Stimulated activated naive CD4-positive, alpha-beta T cell (primary cell): ENCODE results near the gene CCL5.

Experiments used
- DNase-seq, 6 experiments: peaks; one replicate each; lab custom pipeline; 2025; lab: John Stamatoyannopoulos, UW

Gene CCL5

DNA sequence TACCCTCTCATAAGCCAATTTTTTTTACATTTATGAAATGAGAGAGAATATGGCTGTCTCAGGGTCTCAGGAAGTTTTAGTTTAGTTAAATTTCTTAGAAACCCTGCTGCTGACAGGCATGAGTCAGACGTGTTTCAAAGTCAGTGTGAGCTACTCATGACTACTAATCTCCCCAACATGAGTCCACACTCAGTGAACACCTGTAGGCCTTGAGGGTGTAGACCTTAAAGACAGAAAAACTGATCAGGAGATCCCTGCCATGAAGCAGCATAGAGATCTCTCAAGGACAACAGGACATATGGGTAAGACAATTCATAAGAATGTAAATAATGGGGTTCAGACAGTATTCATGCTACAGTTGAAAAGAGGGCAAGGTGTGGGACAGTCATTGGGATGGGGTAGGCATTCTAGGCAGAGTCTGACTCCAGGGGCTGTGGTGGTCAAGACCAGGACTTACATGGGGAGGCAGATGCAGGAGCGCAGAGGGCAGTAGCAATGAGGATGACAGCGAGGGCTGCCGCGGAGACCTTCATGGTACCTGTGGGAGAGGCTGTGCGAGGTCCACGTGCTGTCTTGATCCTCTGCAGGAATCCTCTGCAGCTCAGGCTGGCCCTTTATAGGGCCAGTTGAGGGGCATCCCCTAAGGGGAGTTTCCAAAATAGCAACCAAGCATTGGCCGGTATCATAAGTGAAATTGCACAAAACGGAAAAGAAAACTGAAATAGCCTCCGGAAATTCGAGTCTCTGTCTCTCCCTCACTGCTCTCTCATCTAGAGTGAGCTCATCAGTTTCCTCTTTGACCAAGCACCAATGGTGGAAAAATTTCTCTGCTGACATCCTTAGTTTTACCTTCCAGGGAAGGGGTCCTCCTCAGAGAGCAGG is at the start of gene CCL5:
Gene CCL5 (minus strand): TSS at position 588 of the 882 bp plus-strand sequence.
- DNase-seq: no peak

DNA sequence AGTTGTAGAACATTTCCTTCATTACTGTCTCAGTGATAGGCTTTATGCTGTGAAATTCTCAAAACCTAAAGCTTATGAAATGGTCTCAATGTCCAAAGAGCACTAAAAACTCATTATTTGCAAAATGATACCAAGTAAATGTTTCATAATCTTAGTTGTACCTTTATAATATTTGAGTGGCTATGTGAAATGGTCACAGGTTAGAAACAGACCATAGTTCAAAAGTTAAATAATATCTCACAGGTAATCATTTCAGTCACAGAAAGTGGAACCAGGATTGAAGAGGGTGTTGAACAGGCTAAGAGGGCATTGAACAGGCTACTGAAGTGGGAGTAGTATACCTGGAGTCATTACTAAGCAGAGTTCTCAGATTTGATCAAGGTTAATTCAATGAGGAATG is 47.6 kb upstream of the CCL5 start:
- no peak for DNase-seq

DNA sequence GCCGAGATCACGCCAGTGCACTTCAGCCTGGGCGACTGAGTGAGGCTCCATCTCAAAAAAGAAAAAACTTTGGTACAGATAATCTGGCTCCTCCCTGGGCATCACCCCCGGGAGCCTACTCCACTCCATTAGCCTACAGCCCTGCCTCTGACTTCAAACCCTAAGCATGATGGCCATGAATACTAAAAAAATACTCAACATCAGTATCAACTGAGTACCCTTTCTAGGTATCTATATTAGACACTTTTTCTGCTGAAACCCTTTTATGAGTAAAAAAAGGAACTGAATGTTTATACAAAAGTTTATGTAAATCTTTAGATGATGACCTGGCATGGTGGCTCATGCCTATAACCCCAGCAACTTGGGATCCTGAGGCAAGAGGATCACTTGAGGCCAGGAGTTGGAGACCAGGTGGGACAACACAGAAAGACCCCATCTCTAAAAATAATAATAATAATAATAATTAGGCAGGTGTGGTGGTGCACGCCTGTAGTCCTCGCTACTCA is 43.5 kb upstream of the CCL5 start:
- DNase-seq: no peak

DNA sequence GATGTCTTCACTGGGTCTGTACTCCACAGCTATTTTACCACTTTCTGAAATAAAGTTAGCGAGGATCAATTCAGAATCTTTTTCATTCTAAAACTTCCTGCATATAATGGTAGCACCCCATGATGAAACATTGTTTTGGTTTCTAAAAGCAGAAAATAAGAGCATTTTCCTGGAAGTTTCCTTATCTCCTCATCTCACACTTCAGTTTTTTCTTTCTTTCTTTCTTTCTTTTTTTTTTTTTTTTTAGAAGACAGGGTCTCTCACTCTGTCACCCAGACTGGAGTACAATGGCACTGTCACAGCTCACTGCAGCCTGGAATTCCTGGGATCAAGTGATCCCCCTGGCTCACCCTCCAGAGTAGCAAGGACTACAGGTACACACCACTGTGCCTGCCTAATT is 40.1 kb upstream of the CCL5 start:
- DNase-seq: no peak

DNA sequence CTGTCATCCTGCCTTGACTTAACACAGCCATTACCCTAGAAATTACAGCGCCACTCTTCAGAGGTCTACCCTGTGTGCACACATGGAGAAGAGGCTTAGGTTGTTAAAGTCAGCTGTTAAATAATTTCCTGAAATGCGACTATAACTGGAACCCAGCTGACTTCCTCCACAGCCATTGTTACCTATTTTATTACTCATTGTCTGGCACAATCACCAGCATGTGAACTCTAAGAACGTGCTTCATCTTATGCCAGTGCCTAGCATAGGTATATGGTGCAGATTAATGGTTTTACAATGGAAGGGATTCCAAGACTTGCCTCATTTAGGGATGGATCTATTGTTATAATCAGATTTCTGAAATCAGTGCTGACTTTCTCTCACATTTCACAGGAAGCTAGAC is 38.5 kb upstream of the CCL5 start:
- DNase-seq: no peak

DNA sequence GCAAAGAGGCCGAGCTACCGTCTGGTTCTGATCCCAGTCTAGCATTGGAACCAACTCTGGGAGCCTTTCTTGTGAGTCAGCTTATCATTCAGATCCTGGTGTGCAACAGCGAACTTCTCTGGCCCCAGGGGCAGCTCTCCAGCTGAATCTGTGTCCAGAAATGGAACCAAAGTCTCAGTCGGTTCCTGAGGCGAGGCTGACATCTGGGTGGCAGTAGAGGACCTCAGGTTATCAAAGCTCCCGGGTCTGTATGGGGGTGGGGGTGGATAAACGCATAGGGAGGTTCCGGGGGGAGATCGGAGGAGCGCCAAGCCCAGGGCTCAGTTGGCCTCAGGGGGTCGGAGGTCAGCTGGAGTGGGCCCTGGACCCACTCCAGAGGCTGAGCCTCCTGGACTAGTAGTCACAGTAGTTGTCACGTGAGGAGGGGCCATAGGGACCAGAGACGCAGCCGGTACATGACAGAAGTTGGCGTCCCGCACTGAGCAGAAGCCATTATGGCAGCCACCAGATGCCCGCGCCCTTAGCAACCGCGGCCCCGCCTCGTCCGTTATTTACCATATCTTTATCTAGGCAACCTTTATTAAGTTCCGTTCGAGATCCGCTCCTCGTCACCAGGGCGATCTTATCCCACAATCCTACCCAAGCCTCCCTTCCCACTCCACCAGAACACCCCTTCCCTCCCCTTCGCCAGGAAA is 37.5 kb upstream of the CCL5 start:
- DNase-seq: no peak

DNA sequence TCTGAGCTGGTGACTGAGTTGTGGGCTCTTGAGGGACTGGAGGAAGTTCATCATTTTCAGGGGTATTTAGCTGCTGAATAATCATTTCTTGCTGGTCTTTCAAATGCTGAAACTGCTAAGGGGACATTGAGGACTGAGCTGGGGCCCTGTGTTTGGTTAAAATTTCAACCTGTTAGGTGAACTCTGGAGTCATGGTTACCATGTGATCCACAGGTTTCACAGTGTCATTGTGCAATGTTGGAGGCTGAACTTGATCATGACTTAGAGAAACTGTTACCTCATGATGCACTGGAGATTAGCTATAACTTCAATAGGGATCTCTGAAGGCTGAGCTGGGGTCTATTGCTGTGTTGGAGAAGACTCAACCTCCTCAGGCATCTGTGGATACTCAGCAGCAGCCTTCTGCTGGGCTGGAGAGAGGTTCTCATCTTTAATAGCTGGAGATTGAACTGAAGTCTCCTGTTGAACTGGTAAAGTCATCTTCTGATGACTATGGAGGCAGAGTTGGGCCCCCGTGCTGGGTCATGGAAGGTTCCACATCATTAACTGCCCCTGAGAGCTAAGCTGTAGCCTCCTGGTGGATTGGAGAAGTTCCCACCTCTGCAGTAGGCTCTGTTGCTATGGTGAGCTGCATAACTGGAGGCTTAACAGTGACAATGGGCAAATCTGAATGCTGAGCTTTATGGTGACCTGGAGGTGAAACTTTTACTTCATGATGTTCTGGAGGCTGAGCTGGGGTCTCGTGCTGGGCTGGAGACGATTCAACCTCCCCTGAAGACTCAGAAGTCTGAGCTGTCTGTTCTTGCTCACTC is 35.2 kb upstream of the CCL5 start:
- no peak for DNase-seq

DNA sequence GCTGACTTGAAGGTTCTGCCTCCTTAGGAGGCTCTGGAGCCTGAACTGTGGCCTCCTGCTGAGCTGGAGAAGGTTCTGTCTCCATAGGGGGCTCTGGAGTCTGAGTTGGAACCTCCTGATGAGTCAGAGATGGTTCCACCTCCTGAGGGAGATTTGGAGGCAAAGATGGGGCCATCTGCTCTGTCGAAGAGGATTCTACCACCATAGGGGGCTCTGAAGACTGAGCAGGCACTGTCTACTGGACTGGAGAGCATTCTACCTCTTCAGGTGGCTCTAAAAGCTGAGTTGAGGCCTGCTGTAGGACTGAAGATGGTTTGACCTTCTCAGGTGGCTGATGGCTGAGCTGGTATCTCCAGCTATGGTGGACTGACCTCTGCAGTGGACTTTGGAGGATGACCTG is 34.2 kb upstream of the CCL5 start:
- DNase-seq: no peak

DNA sequence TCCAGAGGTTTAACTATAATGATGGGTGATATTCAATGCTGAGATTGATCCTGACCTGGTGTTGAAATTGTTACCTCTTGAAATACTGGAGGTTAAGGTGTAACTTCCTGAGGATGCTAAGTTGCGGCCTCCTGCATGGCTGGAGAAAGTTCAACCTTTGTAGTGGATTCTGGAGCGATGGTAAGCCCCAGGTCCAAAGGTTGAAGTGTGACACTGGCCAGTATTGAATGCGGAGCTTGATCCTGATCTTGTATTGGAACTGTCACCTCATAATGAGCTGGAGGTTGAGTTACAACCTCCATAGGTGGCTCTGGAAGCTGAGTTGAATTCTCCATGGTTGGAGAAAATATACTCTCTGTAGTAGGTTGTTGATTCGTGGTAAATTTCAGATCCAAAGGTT is 33.4 kb upstream of the CCL5 start:
- no peak for DNase-seq

DNA sequence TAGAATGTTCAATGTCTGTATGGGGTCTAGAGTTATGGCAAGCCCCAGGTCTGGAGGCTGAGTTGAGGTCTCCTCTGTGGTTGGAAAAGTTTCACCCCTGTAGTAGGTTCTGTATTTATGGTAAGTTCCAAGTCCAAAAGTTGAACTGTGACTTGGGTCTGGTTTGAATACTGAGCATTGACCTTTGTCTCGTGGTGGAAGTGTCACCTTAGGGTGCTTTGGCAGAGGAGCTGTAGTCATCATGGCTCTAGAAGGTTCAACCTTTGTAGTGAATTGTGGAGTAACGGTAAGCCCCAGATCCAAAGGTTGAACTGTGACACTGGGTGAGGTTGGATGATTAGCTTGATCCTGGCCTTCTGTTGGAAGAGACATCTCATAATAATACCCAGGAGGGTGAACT is 32.8 kb upstream of the CCL5 start:
- no peak for DNase-seq

DNA sequence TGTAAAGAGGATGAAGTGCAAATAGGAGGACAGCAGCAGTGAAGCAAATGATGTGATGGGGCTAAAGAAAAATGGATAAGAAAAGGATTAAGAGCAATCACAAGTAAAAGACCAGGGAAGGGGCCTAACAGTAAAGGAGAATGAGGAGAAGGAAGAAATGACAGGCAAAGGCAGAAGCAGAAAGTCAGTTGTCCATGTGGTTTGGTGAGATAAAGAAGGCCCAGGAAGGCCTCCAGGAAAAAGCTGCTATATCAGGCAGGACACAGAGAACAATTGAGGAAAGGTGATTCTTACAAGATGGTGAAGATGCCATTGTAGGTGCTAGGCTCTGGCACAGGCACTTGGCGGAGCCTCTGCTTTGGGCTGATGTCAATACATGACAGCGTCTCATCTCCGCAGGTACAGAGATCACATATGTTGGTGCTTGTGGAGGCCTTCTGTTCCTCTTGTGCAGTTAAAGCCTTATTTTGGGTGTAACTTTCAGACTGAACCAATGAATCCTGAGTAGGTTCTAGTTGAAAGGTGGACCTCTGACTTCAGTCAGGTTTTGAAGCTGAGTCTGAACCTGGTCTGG is 32.3 kb upstream of the CCL5 start:
- no peak for DNase-seq

DNA sequence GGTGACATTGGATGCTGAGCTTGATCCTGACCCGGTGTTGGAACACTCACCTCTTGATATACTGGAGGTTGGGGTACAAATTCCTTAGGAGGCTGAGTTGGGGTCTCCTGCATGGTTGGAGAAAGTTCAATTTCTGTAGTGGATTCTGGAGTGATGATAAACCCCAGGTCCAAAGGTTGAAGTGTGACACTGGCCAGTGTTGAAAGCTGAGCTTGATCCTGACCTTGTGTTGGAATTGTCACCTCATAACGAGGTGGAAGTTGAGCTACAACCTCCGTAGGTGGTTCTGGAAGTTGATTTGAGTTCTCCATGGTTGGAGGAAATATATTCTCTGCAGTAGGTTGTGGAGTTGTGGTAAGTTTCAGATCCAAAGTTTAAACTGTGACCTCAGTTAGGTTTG is 29.2 kb upstream of the CCL5 start:
- DNase-seq: no peak

DNA sequence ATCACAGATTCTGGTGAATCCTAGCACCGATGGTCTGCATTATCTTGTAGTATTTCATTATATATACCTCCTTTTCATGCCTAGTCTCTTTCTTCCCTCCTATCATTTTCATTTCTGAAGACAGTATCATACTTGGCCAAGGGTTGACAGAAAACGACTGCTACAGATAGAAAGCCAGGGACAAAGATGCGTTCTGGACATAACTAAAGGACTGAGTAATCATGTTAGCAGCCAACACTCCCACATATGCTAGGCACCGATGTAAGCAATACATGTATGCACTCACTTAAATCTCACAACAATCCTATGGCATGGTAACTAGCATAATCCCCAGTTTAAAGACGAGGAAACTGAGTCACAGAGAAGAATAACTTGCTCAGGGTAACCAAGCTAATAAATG is 27.5 kb upstream of the CCL5 start:
- no peak for DNase-seq

DNA sequence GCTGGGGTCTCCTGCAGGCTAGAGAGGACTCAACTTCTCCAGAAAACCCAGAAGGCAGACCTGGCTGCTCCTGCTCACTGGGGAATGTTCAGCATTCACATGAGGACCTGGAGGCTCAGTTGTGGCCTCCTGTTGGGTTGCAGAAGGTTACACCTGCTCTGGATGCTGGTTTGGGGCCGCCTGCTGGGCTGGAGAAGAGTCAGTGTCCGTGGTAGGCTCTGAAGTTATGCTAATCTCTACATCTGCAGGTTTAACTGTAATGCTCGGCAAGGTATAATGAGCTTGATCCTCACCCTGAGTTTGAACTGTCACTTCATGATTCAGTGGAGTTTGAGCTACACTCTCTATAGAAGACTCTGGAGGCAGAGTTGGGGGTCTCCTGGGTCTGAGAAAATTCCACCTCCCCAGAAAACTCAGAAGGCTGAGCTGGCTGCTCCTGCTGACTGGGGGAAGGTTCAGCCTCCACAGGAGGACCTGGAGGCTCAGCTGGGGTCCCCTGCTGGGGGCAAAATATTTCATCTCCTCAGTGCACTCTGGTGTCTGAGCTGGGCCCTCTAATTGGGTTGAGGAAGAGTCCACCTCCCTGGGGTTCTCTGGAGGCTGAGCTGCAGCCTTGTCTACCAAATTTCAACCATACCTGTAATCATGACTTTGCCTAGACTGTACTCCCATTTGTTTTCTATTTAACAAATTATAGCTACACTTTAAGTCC is 26.9 kb upstream of the CCL5 start:
- DNase-seq: no peak

DNA sequence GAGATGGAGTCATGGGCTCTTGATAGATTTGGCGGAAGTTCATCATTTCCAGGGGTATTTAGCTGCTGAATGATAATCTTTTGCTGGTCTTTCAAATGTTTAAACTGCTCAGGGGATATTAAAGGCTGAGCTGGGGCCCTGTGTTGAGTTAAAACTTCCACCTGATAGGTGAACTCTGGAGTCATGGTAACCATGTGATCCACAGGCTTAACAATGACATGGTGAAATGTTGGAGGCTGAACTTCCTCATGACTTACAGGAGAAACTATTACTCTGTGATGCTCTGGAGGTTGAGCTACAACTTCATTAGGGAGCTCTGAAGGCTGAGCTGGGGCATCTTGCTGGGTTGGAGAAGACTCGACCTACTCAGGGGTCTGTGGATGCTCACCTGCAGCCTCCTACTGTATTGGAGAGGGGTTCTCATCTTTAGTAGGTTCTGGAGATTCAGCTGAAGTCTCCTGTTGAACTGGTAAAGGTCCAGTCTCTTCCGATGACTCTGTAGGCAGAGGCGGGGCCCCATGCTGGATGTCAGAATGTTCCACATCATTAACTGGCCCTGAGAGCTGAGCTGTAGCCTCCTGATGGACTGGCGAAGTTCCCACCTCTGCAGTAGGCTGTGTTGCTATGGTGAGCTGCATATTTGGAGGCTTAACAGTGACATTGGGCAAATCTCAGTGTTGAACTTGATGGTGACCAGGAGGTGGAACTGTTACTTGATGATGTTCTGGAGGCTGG is 26.2 kb upstream of the CCL5 start:
- DNase-seq: no peak

DNA sequence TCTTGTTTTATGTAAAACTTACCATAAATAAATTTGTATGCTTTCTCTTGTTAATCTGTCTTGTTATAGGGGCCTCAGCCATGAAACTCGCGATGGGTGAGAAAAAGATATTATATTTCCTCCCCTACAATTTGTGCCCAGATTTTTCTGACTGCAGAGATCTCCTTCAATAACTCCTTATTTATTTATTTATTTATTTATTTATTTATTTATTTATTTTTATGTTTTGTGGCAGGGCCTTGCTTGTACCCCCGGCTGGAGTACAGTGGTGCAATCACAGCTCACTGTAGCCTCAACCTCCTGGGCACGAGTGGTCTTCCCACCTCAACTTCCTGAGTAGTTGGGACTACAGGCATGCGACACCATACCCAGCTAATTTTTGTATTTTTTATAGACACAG is 23.3 kb upstream of the CCL5 start:
- no peak for DNase-seq

DNA sequence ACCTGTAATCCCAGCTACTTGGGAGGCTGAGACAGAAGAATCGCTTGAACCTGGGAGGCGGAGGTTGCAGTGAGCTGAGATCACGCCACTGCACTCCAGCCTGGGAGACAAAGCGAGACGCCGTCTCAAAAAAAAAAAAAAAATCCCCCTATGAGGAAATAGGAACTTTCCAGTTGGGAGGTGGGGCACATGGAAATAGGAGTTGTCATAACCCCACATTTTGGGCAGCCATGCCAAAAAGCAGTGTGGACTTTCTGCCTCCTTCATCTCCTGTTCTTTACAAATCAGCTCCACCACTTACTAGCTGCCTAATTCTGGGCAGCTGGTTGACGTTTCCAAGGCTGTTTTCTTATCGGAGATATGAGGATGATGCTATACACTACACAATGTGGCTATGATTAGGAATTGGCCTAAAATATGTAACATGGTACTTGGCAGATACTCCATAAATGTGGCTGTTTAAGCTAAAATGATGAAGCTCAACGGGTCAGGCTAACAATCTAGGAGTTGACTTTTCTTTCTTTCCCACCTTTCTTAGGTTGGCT is 21.5 kb upstream of the CCL5 start:
- DNase-seq: no peak

DNA sequence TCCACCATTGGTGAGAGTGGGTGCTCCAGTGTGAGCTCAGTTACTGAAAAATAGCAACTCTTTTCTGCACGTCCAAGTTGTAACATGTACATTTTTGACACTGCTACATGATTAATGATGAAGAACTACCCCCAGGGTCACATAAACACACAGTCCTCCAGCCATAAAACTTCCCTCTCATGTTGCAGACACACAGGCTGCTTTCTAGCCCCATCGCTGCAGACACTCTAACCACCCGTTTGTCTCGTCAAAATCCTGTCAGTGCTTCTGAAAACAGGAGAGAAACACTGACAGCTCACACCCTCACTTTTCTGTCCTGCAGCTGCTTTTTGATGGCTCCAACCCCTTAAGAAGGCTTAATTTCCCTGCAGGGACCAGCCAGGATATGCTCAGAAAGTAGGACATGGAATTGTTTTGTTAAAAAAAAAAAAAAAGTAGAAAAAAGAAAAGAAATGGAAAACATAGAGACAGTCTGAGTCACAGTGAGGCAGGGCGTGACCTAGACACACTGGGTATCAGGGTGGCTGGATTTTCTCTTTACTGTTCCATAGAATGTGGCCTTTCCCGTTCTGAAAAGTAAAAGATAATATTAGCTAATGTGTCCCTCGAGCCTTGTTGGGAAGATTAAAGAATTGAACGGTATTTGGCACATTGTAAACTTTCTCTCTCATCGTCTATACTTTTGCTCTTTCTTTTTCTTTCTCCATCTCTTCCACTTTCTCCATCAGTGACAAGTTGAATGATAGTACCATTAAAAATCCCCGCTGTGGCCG is 20.7 kb upstream of the CCL5 start:
- no peak for DNase-seq

DNA sequence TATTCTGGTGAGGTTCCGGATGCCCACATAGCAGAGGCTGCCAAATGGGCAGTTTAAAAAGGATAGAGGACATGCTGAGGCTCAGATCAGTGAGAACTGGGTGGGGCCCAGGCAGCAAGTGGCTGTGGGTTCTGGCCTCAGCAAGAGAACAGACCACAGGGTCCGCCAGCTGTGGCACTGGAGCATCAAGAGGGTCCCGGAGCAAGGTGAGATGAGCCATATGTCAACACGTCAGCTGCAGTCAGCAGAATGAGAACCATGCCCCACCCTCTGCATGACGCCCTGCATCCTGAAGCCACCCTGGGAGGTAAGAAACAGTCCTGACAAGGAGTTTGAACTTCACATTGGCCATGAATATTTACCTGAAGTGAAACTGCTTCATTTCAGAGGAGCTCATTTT is 20.1 kb upstream of the CCL5 start:
- DNase-seq: no peak
